OCI-LY3 (cell line): ENCODE data around the gene CELF2.

Source experiments
- H2AFZ ChIP-seq: fragments of 200-600, 300-600 bp; shearing (Covaris generic); 2 replicates; pipeline ENCODE4 v1.6.0; 2014; ENCODE audit warnings: antibody characterized with exemption, low read depth, low read length
- H3K27ac ChIP-seq: fragments of 200-600, 300-600 bp; sonication (generic); 2 replicates; pipeline ENCODE4 v1.5.1; 2014; ENCODE audit warnings: mild to moderate bottlenecking, low read length, moderate library complexity, mixed read lengths
- H3K27me3 ChIP-seq: fragments of 200-600, 300-600 bp; sonication (generic); 2 replicates; pipeline ENCODE4 v1.6.1; 2014; ENCODE audit warnings: low read depth, low read length, mixed read lengths
- H3K36me3 ChIP-seq: fragments of 200-600, 300-600 bp; sonication (generic); replicated peaks from 2 replicates; pipeline ENCODE3; 2014; ENCODE audit warnings: low read depth, low read length, mixed read lengths
- H3K4me1 ChIP-seq: fragments of 300-600, 200-600 bp; sonication (generic); 2 replicates; pipeline ENCODE4 v1.6.1; 2014; ENCODE audit warnings: low read length, mixed read lengths
- H3K4me2 ChIP-seq: fragments of 200-600, 300-600 bp; sonication (generic); 2 replicates; pipeline ENCODE4 v1.6.1; 2014; ENCODE audit warnings: low read length, mixed read lengths
- H3K4me3 ChIP-seq: fragments of 300-600, 200-600 bp; sonication (generic); 2 replicates; pipeline ENCODE4 v1.5.1; 2014; ENCODE audit warnings: antibody characterized with exemption, mild to moderate bottlenecking, low read length, moderate library complexity
- H3K79me2 ChIP-seq: fragments of 300-600, 200-600 bp; shearing (Covaris generic); 2 replicates; pipeline ENCODE4 v1.6.1; 2014; ENCODE audit warnings: mild to moderate bottlenecking, low read length, mixed read lengths
- H3K9ac ChIP-seq: fragments of 300-600, 200-600 bp; shearing (Covaris generic); 2 replicates; pipeline ENCODE4 v1.6.0; 2014; ENCODE audit warnings: mild to moderate bottlenecking, low read length, moderate library complexity
- H3K9me3 ChIP-seq: fragments of 200-600, 300-600 bp; shearing (Covaris generic); 2 replicates; pipeline ENCODE4 v1.6.1; 2014; ENCODE audit warnings: low read length, mixed read lengths; ENCODE audit not compliant: insufficient read depth
- H4K20me1 ChIP-seq: fragments of 200-600, 300-600 bp; sonication (generic); 2 replicates; pipeline ENCODE4 v1.6.1; 2016; ENCODE audit warnings: low read length, mixed read lengths; ENCODE audit not compliant: insufficient read depth
- EZH2phosphoT487 ChIP-seq: fragments of 200-600 bp; shearing (Covaris generic); IDR thresholded peaks from 2 replicates; pipeline ENCODE4 v1.6.1; 2018; ENCODE audit warnings: antibody characterized with exemption, mixed run types, low read depth
- TF ChIP-seq, protein P1 (sequence below): fragments of 200-600, 300-600 bp; sonication (generic); IDR thresholded peaks from 2 replicates; pipeline ENCODE4 v1.5.1; 2014; ENCODE audit warnings: antibody characterized with exemption, low read length, low read depth

The CELF2 gene

DNA sequence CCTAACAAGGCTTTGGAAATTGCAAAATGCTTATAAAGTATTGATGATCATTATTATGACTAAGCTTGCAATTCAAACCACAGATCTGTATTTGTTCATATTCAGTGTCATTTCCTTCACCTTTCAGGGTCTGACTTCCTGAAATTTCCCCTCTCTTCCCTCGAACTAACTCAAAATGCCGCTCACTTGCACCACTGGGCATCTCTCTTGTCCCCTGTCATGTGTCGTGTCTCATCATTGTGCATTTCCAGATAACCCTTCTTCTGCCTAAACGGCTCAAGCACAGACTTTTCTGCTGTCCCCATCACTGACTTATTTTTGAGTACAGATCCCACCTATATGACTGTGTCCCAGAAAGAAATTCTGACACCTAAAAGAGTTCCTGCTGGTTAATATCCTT is 41.0 kb upstream of the CELF2 start:
- TF ChIP-seq EZH2phosphoT487 = no peak
- TF ChIP-seq, protein P1, sequence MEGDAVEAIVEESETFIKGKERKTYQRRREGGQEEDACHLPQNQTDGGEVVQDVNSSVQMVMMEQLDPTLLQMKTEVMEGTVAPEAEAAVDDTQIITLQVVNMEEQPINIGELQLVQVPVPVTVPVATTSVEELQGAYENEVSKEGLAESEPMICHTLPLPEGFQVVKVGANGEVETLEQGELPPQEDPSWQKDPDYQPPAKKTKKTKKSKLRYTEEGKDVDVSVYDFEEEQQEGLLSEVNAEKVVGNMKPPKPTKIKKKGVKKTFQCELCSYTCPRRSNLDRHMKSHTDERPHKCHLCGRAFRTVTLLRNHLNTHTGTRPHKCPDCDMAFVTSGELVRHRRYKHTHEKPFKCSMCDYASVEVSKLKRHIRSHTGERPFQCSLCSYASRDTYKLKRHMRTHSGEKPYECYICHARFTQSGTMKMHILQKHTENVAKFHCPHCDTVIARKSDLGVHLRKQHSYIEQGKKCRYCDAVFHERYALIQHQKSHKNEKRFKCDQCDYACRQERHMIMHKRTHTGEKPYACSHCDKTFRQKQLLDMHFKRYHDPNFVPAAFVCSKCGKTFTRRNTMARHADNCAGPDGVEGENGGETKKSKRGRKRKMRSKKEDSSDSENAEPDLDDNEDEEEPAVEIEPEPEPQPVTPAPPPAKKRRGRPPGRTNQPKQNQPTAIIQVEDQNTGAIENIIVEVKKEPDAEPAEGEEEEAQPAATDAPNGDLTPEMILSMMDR = no peak

DNA sequence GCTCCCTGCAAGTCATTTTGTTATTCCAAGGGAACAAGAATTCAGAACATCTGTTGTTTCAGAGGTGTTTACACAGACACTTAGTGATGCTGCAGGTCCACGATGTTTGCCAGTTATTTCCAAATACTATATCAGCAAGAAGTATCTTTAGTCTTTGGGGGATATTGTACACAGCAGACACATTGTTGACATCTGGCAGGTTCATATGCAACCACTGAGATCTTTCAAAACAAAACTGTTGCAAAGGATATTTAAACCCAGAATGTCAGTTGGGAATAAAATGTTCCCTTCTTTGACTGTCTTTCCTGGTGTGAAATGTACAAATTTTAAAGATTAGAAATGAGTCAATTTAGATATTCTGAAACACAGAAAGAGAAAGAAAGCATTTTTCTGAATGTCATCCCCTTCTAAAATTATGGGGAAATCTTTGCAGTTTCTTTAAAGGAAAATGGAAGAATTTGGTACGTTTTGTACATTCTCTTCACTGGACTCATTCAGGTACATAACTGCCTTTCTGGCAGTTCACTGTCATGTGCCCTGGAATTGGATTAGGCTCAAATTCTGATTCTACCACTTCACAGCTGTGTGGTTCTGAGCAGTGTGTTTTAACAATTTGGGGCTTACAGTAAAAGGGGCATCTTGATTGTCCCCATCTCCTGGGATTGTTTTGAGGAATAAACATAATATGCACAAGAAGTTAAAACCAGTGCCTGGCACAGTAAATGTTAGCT is 40.3 kb upstream of the CELF2 start:
- no peak overlapping the region for H3K4me3 ChIP-seq
- no peak overlapping the region for H3K9ac ChIP-seq
- H3K4me2 ChIP-seq = no peak overlapping the region
- H4K20me1 ChIP-seq = no peaks in the 10 kb centered on the region
- H2AFZ ChIP-seq = no peak overlapping the region
- H3K27ac ChIP-seq = no peak overlapping the region
- no peaks in the 10 kb centered on the region for H3K36me3 ChIP-seq
- H3K4me1 ChIP-seq = no peaks in the 10 kb centered on the region
- no peaks in the 10 kb centered on the region for H3K9me3 ChIP-seq
- H3K79me2 ChIP-seq = no peaks in the 10 kb centered on the region
- no peak for TF ChIP-seq EZH2phosphoT487
- TF ChIP-seq, protein P1 = no peak
- peaks cover 11% of the 10 kb centered on the region; the same call in 1 of the 2 replicates for H3K27me3 ChIP-seq

More for the DNA sequence above, 41.0 kb upstream of the CELF2 start:
- no peak overlapping the region for H3K9ac ChIP-seq
- no peak overlapping the region for H2AFZ ChIP-seq
- no peak overlapping the region for H3K4me3 ChIP-seq
- no peaks in the 10 kb centered on the region for H4K20me1 ChIP-seq
- H3K27ac ChIP-seq = no peak overlapping the region
- no peak overlapping the region for H3K4me2 ChIP-seq
- H3K27me3 ChIP-seq = peaks cover 11% of the 10 kb centered on the region; the same call in 1 of the 2 replicates
- H3K36me3 ChIP-seq = no peaks in the 10 kb centered on the region
- no peaks in the 10 kb centered on the region for H3K9me3 ChIP-seq
- no peaks in the 10 kb centered on the region for H3K79me2 ChIP-seq
- no peaks in the 10 kb centered on the region for H3K4me1 ChIP-seq

DNA sequence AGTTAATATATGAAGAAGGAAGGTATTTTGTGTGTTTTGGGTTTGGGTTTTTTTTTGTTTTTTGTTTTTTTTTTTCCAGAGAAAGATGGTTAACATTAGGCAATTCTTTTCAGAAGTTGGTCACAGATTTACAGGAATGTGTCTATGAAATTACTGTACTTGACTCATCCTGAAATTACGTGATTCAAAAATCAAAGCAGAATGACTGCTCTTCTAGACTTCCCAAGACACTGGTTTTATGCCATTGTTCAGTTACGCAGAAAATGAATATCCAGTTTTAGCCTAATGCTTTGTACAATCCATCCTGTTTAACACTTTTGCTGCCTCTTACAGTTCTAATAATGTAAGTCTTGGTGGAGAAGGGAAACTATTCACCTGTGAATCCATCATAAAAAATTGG is 39.7 kb upstream of the CELF2 start:
- H3K36me3 ChIP-seq = no peaks in the 10 kb centered on the region
- no peaks in the 10 kb centered on the region for H4K20me1 ChIP-seq
- H3K9ac ChIP-seq = no peak overlapping the region
- no peak for TF ChIP-seq EZH2phosphoT487
- TF ChIP-seq, protein P1 = no peak
- peaks cover 11% of the 10 kb centered on the region; the same call in 1 of the 2 replicates for H3K27me3 ChIP-seq
- no peak overlapping the region for H3K4me2 ChIP-seq
- no peaks in the 10 kb centered on the region for H3K4me1 ChIP-seq
- H3K9me3 ChIP-seq = no peaks in the 10 kb centered on the region
- no peaks in the 10 kb centered on the region for H3K79me2 ChIP-seq
- no peak overlapping the region for H2AFZ ChIP-seq
- H3K27ac ChIP-seq = no peak overlapping the region
- H3K4me3 ChIP-seq = no peak overlapping the region

GRCh38 chr10:10985361-10985760 is 32.3 kb upstream of the CELF2 start:
- H3K9ac ChIP-seq = no peak overlapping the region
- H3K4me2 ChIP-seq = no peak overlapping the region
- no peaks in the 10 kb centered on the region for H3K79me2 ChIP-seq
- no peak overlapping the region for H3K4me3 ChIP-seq
- H2AFZ ChIP-seq = no peak overlapping the region
- no peak for TF ChIP-seq EZH2phosphoT487
- TF ChIP-seq, protein P1 = no peak
- no peaks in the 10 kb centered on the region for H3K36me3 ChIP-seq
- H3K27ac ChIP-seq = no peak overlapping the region
- no peaks in the 10 kb centered on the region; the same call in 1 of the 2 replicates for H3K27me3 ChIP-seq
- no peaks in the 10 kb centered on the region for H4K20me1 ChIP-seq
- H3K9me3 ChIP-seq = no peaks in the 10 kb centered on the region
- H3K4me1 ChIP-seq = no peaks in the 10 kb centered on the region
